Measurements from ENCODE around the gene LRIT2. TPM values are rescaled to one million over a fixed set of nuclear protein-coding genes. Genes with fewer than 3 reads are reported as not detected.
A peak's percentile ranks its signal among the peaks of the same experiment; 100 is the strongest.

The LRIT2 gene
- polyA plus RNA-seq, 3 donors = not detected

DNA sequence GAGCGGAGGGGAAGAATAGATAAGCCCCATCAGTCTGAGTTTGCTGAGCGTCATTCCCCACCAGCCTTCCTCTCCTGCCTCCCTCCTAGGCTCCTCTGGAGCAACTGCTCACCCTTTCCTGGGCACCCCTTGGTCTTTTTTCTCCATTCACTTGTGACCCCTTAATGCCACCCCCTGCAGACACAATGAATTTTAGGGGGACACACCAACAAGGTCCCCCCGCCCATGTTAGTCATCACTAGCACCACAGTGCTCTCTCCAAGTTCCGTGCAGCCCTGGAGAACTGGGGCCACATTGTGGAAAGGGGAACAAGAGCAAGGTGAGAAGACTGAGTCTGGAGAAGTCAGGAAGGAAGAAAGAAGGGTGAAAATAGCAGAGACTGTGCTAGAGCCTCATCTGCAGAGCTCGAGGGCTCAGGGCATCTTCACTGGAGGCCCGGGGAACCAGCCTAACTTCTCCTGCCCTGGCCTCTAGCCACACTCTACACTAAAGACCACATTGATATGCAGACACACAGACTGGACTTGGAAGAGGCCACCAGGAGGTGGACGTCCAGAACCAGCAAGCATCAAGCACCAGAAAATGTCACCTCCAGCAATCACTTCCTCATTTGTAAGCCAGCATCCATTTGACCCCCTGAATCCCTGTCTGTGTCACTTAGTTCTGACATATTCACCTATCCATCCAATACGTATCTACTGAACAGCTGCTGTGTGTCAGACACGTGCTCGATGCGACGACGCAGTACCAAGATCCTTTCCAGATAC lies 37.0 kb upstream of the LRIT2 start:
- DNase-seq = no peak
- Histone ChIP-seq H3K4me2 (replicated peaks; ENCODE audit: extremely low read depth, low read length, poor library complexity, severe bottlenecking) (no peak overlapping the region), H3K27ac (ENCODE audit: low read depth in 1 of 2, low read length in 2 of 2) (no peak overlapping the region), H3K4me3 (replicated peaks in 1 of 3; ENCODE audit: low read depth in 2 of 3, low read length in 3 of 3) (no peak overlapping the region), H3K79me2 (ENCODE audit: insufficient read depth, low read length) (no peaks in the 10 kb centered on the region), H3K36me3 (replicated peaks in 1 of 2; ENCODE audit: control insufficient read depth in 1 of 2, insufficient read depth in 2 of 2, low read length in 2 of 2) (no peaks in the 10 kb centered on the region), H3K9ac (ENCODE audit: insufficient read depth, low read length, poor library complexity, severe bottlenecking) (no peak overlapping the region), H2AFZ (ENCODE audit: insufficient read depth, low read depth, low read length, poor library complexity, severe bottlenecking) (no peak overlapping the region), H3K9me3 (replicated peaks in 1 of 2; ENCODE audit: control insufficient read depth in 1 of 2, insufficient read depth in 1 of 2, low read length in 2 of 2) (no peaks in the 10 kb centered on the region), H3K4me1 (ENCODE audit: control insufficient read depth in 1 of 2, insufficient read depth in 2 of 2, low read length in 2 of 2) (no peaks in the 10 kb centered on the region), H3K27me3 (ENCODE audit: control insufficient read depth in 2 of 2, insufficient read depth in 2 of 2, low read length in 2 of 2) (no peaks in the 10 kb centered on the region), H4K20me1 (ENCODE audit: insufficient read depth, low read length) (no peaks in the 10 kb centered on the region)
- Mint-ChIP-seq H3K4me1 (no peaks in the 10 kb centered on the region), H3K9me3 (no peaks in the 10 kb centered on the region), H3K36me3 (no peaks in the 10 kb centered on the region), H3K4me3 (no peak overlapping the region), H3K27ac (peak overlapping the region in 1 of 7 donors; percentile 43), H3K27me3 (ENCODE audit: low read depth in 3 of 3) (peaks cover 1 to 3% (median 2%) of the 10 kb centered on the region in 3 donors)
- TF ChIP-seq CTCF (IDR thresholded peaks at IDR 0.05) = no peak
- intact Hi-C loops (cut with micrococcal nuclease) = no loop called here
- 80% methylated on average over 11 of the region's 13 CpGs for WGBS (ENCODE audit: insufficient coverage)

GRCh38 chr10:84261236-84261915 lies 36.0 kb upstream of the LRIT2 start:
- Mint-ChIP-seq H3K27ac (no peak overlapping the region), H3K4me3 (no peak overlapping the region), H3K4me1 (peaks cover 6% of the 10 kb centered on the region), H3K9me3 (no peaks in the 10 kb centered on the region), H3K27me3 (ENCODE audit: low read depth in 3 of 3) (peaks cover 2 to 9% (median 3%) of the 10 kb centered on the region in 3 donors), H3K36me3 (no peaks in the 10 kb centered on the region)
- Histone ChIP-seq H4K20me1 (ENCODE audit: insufficient read depth, low read length) (no peaks in the 10 kb centered on the region), H3K9ac (ENCODE audit: insufficient read depth, low read length, poor library complexity, severe bottlenecking) (no peak overlapping the region), H3K79me2 (ENCODE audit: insufficient read depth, low read length) (no peaks in the 10 kb centered on the region), H3K4me3 (replicated peaks in 1 of 3; ENCODE audit: low read depth in 2 of 3, low read length in 3 of 3) (no peak overlapping the region), H3K27ac (ENCODE audit: low read depth in 1 of 2, low read length in 2 of 2) (no peak overlapping the region), H3K9me3 (replicated peaks in 1 of 2; ENCODE audit: control insufficient read depth in 1 of 2, insufficient read depth in 1 of 2, low read length in 2 of 2) (no peaks in the 10 kb centered on the region), H2AFZ (ENCODE audit: insufficient read depth, low read depth, low read length, poor library complexity, severe bottlenecking) (no peak overlapping the region), H3K27me3 (ENCODE audit: control insufficient read depth in 2 of 2, insufficient read depth in 2 of 2, low read length in 2 of 2) (no peaks in the 10 kb centered on the region), H3K4me2 (replicated peaks; ENCODE audit: extremely low read depth, low read length, poor library complexity, severe bottlenecking) (no peak overlapping the region), H3K4me1 (ENCODE audit: control insufficient read depth in 1 of 2, insufficient read depth in 2 of 2, low read length in 2 of 2) (no peaks in the 10 kb centered on the region), H3K36me3 (replicated peaks in 1 of 2; ENCODE audit: control insufficient read depth in 1 of 2, insufficient read depth in 2 of 2, low read length in 2 of 2) (no peaks in the 10 kb centered on the region)
- no peak for TF ChIP-seq CTCF (IDR thresholded peaks at IDR 0.05)
- DNase-seq = no peak
- 83% methylated on average over 4 of the region's 7 CpGs for whole genome bisulfite sequencing (ENCODE audit: insufficient coverage)
- intact Hi-C loops (cut with micrococcal nuclease) = no loop called here

Data from CD14-positive monocyte (primary cell).